Hematopoietic multipotent progenitor cell (in vitro differentiated cells): ENCODE results near the gene VPS26B. TPM values are rescaled to one million over a fixed set of nuclear protein-coding genes. Genes with fewer than 3 reads are reported as not detected.
"Not testable (repeated sequence)": the region's sequence is repeated elsewhere in the genome, so short reads cannot be mapped to it uniquely, and the experiment has no call there.

Experiments used
- DNase-seq, 3 donors: peaks; one replicate each; pipeline ENCODE4 v3.0.0-alpha.2; 2011 to 2015; ENCODE audit warnings: low read depth in 2 of 3, low spot score in 2 of 3
- total RNA-seq: library from RNA; depleted of rRNA; stranded (reverse); fragments of >200 nt; gene quantifications from one replicate; pipeline ENCODE4 v1.2.3, GENCODE V29; 2012

Gene VPS26B
- total RNA-seq, 1 donor = 42.0 TPM

GRCh38 chr11:134255184-134255561 is 30.7 kb downstream of the VPS26B start:
- DNase-seq = not testable (repeated sequence)

- no peak for DNase-seq
These were observed 32.6 kb downstream of the VPS26B start for GRCh38 chr11:134257101-134257500.

- no peak for DNase-seq
These were observed 34.1 kb downstream of the VPS26B start for GRCh38 chr11:134258577-134258976.

GRCh38 chr11:134260503-134260902 is 36.0 kb downstream of the VPS26B start:
- DNase-seq = peak in 1 of 3 donors; percentile 32

- no peak for DNase-seq
These were observed 36.5 kb downstream of the VPS26B start for GRCh38 chr11:134260983-134261382.

GRCh38 chr11:134261626-134262488 is 37.4 kb downstream of the VPS26B start:
- DNase-seq = peak in 1 of 3 donors; percentile 48

GRCh38 chr11:134264966-134265764 is 40.7 kb downstream of the VPS26B start:
- no peak for DNase-seq

GRCh38 chr11:134266440-134266839 is 42.0 kb downstream of the VPS26B start:
- no peak for DNase-seq

GRCh38 chr11:134266841-134267251 is 42.4 kb downstream of the VPS26B start:
- DNase-seq = no peak

GRCh38 chr11:134267461-134267860 is 43.0 kb downstream of the VPS26B start:
- DNase-seq = no peak

- no peak for DNase-seq
These were observed 43.5 kb downstream of the VPS26B start for GRCh38 chr11:134267966-134268365.

GRCh38 chr11:134270250-134270714 is 45.8 kb downstream of the VPS26B start:
- peak in 2 of 3 donors; percentile 63 to 70 for DNase-seq

- DNase-seq = no peak
These were observed 47.5 kb downstream of the VPS26B start for GRCh38 chr11:134271978-134272377.

- no peak for DNase-seq
These were observed 48.2 kb downstream of the VPS26B start for GRCh38 chr11:134272381-134273316.

- no peak for DNase-seq
These were observed 48.8 kb downstream of the VPS26B start for GRCh38 chr11:134273317-134273712.

- no peak for DNase-seq
These were observed 50.7 kb downstream of the VPS26B start for GRCh38 chr11:134275188-134275533.

- peak; percentile 54 to 74 (median 68) for DNase-seq
These were observed 51.3 kb downstream of the VPS26B start, which contains the start of gene GLB1L3 for GRCh38 chr11:134275534-134276395. GLB1L3 (plus strand) TSS chr11:134276379; CDS start chr11:134276741, 362 bp downstream.

GRCh38 chr11:134276396-134277182 is 52.1 kb downstream of the VPS26B start:
- no peak for DNase-seq
